Cardiac fibroblast (primary cell): ENCODE results near the gene PCSK2.

Experiments
- DNase-seq, 2 donors: peaks; one replicate each; pipeline versions ENCODE4 v3.0.0 to v3.0.0-alpha.2; 2010; ENCODE audit warnings: low read depth in 2 of 2
- H3K4me3 ChIP-seq, 2 donors: replicated peaks in 1 of 2; 1 replicate in 1 of 2; 2 replicates in 1 of 2; pipeline ENCODE4 v1.5.1; 2011; ENCODE audit warnings: low read depth in 2 of 2, low read length in 2 of 2, mild to moderate bottlenecking in 2 of 2, moderate library complexity in 1 of 2
- CTCF ChIP-seq: IDR thresholded peaks from one replicate; pipeline ENCODE4 v1.5.1; 2011; ENCODE audit warnings: low read depth, mild to moderate bottlenecking, low read length, inconsistent platforms

PCSK2 gene

DNA sequence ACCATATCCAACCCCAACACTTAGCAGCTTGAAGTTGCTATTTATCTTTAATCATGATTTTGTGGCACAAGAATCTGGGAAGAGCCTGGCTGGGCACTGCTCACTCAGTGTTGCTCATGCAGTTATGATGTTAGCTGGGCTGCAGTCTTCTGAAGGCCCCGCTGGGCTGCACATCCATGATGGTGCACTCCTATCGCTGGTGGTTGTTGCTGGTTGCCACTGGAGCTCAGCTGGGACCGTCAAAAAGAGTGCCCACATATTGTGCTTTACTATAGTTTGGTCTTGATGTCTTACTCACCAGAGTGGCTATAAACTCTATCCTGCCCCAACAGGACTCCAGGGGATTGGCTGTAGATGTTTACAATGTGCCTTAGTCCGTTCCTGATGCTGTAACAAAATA is 137.8 kb downstream of the PCSK2 start:
- no peak for TF ChIP-seq CTCF
- DNase-seq = no peak
- no peak overlapping the region for H3K4me3 ChIP-seq

DNA sequence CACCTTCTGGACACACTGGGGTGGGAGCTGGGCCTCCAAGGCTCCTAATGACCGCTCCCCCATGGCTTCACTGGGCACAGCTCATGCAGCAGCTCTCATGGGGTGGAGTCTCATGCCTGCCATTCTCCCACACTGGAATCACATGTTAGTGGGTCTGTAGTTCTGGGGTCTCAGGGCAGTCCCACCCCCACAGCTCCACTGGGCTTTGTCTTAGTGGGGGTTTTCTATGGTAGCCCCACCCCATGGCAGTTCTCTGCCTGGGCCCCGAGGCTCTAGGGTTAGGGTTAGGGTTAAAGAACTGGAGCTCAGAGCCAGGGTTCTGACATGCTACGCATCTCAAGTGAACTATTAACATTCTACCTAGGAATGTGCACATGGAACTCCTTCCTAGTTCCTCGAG is 139.0 kb downstream of the PCSK2 start:
- DNase-seq = no peak
- no peak for TF ChIP-seq CTCF
- H3K4me3 ChIP-seq = no peak overlapping the region

- no peak for TF ChIP-seq CTCF
- H3K4me3 ChIP-seq = no peak overlapping the region
- DNase-seq = no peak
Observed at GRCh38 chr20:17369506-17369905, 142.7 kb downstream of the PCSK2 start.

DNA sequence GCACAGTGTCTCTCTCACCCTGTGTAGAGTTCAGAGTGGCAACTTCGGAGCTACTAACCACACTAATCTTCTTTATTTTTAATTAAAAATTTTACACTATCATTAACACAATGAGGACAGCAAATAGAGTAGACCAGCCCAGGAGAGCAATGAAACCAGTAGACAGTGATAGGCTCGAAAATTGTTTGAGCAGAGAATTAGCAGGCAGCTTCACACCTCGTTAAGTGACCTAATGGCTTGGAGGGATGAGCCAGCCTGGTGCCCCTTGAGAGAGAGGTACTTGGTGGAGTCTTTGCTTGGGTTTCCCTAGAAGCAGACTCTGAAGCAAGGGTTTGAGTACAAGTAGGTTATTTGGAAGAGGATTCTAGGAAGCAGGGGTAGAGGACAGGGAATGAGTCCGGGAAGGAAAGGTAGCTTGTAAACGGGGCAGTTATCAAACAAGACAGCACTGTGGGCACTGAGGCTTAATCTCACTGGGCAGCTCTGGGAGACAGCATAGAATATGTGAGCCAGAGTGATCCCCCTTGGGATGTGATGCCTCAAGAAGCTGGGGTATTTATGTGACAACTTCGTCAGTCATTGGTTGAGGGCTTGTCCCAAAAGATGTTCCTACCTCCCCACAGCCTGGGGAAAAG is 146.1 kb downstream of the PCSK2 start:
- H3K4me3 ChIP-seq = no peak overlapping the region
- DNase-seq = no peak
- no peak for TF ChIP-seq CTCF

- no peak for TF ChIP-seq CTCF
- H3K4me3 ChIP-seq = no peak overlapping the region
- DNase-seq = no peak
Observed at GRCh38 chr20:17374086-17374485, 147.2 kb downstream of the PCSK2 start.

DNA sequence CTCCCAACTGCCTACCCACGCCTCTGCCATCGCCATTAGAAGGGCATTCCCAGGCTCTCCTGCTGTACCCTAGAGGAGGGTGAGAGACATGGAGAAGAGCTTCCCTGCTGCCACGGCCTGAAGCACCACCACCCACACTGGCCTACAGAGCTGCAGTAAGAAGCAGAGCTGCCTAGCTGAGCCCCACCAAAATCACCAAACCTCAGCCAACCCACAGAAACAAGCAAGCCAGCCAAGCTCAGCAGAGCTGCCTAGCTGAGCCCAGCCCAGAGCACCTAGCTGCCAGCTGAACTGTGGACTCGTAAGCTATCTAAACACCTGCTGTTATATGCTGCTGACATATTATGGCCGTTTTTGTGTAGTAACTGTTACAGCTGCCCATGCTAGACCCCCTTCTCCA is 149.2 kb downstream of the PCSK2 start:
- DNase-seq = no peak
- no peak overlapping the region for H3K4me3 ChIP-seq
- no peak for TF ChIP-seq CTCF

- H3K4me3 ChIP-seq = no peak overlapping the region
- TF ChIP-seq CTCF = no peak
Observed at GRCh38 chr20:17377231-17377630, 150.4 kb downstream of the PCSK2 start.

More at GRCh38 chr20:17377231-17377630, 150.4 kb downstream of the PCSK2 start:
- no peak for DNase-seq
